DND-41 (cell line): Measurements from ENCODE around the gene STAU1.

Experiments used
- EZH2 ChIP-seq: IDR thresholded peaks from 3 replicates; pipeline ENCODE4 v1.6.1; 2012; ENCODE audit warnings: borderline replicate concordance, low read depth, mild to moderate bottlenecking, moderate library complexity, low read length, inconsistent platforms; ENCODE audit not compliant: severe bottlenecking
- TF ChIP-seq, protein P1 (sequence below): IDR thresholded peaks from 2 replicates; pipeline ENCODE4 v1.5.1; 2012; ENCODE audit warnings: borderline replicate concordance, low read length, moderate library complexity, mild to moderate bottlenecking; ENCODE audit not compliant: poor library complexity, severe bottlenecking; ENCODE audit errors: extremely low read depth

- TF ChIP-seq, protein P1, sequence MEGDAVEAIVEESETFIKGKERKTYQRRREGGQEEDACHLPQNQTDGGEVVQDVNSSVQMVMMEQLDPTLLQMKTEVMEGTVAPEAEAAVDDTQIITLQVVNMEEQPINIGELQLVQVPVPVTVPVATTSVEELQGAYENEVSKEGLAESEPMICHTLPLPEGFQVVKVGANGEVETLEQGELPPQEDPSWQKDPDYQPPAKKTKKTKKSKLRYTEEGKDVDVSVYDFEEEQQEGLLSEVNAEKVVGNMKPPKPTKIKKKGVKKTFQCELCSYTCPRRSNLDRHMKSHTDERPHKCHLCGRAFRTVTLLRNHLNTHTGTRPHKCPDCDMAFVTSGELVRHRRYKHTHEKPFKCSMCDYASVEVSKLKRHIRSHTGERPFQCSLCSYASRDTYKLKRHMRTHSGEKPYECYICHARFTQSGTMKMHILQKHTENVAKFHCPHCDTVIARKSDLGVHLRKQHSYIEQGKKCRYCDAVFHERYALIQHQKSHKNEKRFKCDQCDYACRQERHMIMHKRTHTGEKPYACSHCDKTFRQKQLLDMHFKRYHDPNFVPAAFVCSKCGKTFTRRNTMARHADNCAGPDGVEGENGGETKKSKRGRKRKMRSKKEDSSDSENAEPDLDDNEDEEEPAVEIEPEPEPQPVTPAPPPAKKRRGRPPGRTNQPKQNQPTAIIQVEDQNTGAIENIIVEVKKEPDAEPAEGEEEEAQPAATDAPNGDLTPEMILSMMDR: no peak
- TF ChIP-seq EZH2: no peak
Measured at GRCh38 chr20:49104365-49104648, 83.8 kb downstream of the STAU1 start.
